KOPT-K1 (cell line): ENCODE results near the gene CCDC90B.
"Not testable (repeated sequence)": the region's sequence is repeated elsewhere in the genome, so short reads cannot be mapped to it uniquely, and the experiment has no call there.

ENCODE experiments used
- H3K27ac ChIP-seq: fragments of 200-600 bp; sonication (generic); 2 replicates; pipeline ENCODE4 v1.5.1; 2016; ENCODE audit warnings: antibody characterized with exemption, mild to moderate bottlenecking, low read depth, low read length; ENCODE audit not compliant: poor library complexity, severe bottlenecking
- H3K36me3 ChIP-seq: fragments of 200-600 bp; sonication (generic); 2 replicates; pipeline ENCODE4 v1.5.1; 2017; ENCODE audit warnings: antibody characterized with exemption, mild to moderate bottlenecking, low read length, moderate library complexity; ENCODE audit not compliant: insufficient read depth
- H3K9me3 ChIP-seq: fragments of 200-600 bp; sonication (generic); 2 replicates; pipeline ENCODE4 v1.5.1; 2017; ENCODE audit warnings: antibody characterized with exemption, low read length, mild to moderate bottlenecking; ENCODE audit not compliant: insufficient read depth, poor library complexity, severe bottlenecking

Gene CCDC90B

GRCh38 chr11:83269080-83269479, 17.1 kb downstream of the CCDC90B start:
- H3K36me3 ChIP-seq = peaks cover 39% of the 10 kb centered on the region

GRCh38 chr11:83265331-83265730, 20.8 kb downstream of the CCDC90B start:
- H3K36me3 ChIP-seq = peaks cover 40% of the 10 kb centered on the region
- no peak overlapping the region for H3K27ac ChIP-seq
- H3K9me3 ChIP-seq = no peaks in the 10 kb centered on the region

More at GRCh38 chr11:83269080-83269479, 17.1 kb downstream of the CCDC90B start:
- H3K9me3 ChIP-seq, H3K27ac ChIP-seq: not testable (repeated sequence)

GRCh38 chr11:83259559-83259958, 26.6 kb downstream of the CCDC90B start:
- peaks cover 51% of the 10 kb centered on the region for H3K36me3 ChIP-seq
- no peaks in the 10 kb centered on the region for H3K9me3 ChIP-seq
- H3K27ac ChIP-seq = no peak overlapping the region

GRCh38 chr11:83257761-83258168, 28.4 kb downstream of the CCDC90B start:
- H3K27ac ChIP-seq = no peak overlapping the region
- peaks cover 40% of the 10 kb centered on the region for H3K36me3 ChIP-seq
- H3K9me3 ChIP-seq = no peaks in the 10 kb centered on the region

GRCh38 chr11:83256602-83257340, 29.4 kb downstream of the CCDC90B start:
- peaks cover 37% of the 10 kb centered on the region for H3K36me3 ChIP-seq
- H3K9me3 ChIP-seq = no peaks in the 10 kb centered on the region
- H3K27ac ChIP-seq = no peak overlapping the region

GRCh38 chr11:83255366-83255765, 30.8 kb downstream of the CCDC90B start:
- Histone ChIP-seq H3K36me3 (peaks cover 32% of the 10 kb centered on the region), H3K9me3 (no peaks in the 10 kb centered on the region), H3K27ac (no peak overlapping the region)

GRCh38 chr11:83252941-83253340, 33.2 kb downstream of the CCDC90B start:
- no peaks in the 10 kb centered on the region for H3K9me3 ChIP-seq
- no peak overlapping the region for H3K27ac ChIP-seq
- peaks cover 15% of the 10 kb centered on the region for H3K36me3 ChIP-seq

- H3K27ac ChIP-seq = no peak overlapping the region
Measured at GRCh38 chr11:83252266-83252665, 33.9 kb downstream of the CCDC90B start.

GRCh38 chr11:83249972-83250593, 36.1 kb downstream of the CCDC90B start:
- no peaks in the 10 kb centered on the region for H3K9me3 ChIP-seq
- H3K27ac ChIP-seq = no peak overlapping the region
- H3K36me3 ChIP-seq = no peaks in the 10 kb centered on the region

More at GRCh38 chr11:83252266-83252665, 33.9 kb downstream of the CCDC90B start:
- Histone ChIP-seq H3K9me3 (no peaks in the 10 kb centered on the region), H3K36me3 (peaks cover 8% of the 10 kb centered on the region)

GRCh38 chr11:83249445-83249844, 36.7 kb downstream of the CCDC90B start:
- H3K27ac ChIP-seq = no peak overlapping the region
- no peaks in the 10 kb centered on the region for H3K9me3 ChIP-seq

GRCh38 chr11:83241291-83241946, 44.7 kb downstream of the CCDC90B start:
- Histone ChIP-seq H3K36me3 (no peaks in the 10 kb centered on the region), H3K9me3 (no peaks in the 10 kb centered on the region), H3K27ac (no peak overlapping the region)

More at GRCh38 chr11:83249445-83249844, 36.7 kb downstream of the CCDC90B start:
- H3K36me3 ChIP-seq = no peaks in the 10 kb centered on the region

GRCh38 chr11:83238111-83238510, 48.1 kb downstream of the CCDC90B start:
- H3K27ac ChIP-seq = no peak overlapping the region
- H3K36me3 ChIP-seq = no peaks in the 10 kb centered on the region
- H3K9me3 ChIP-seq = no peaks in the 10 kb centered on the region

GRCh38 chr11:83235825-83236224, 50.3 kb downstream of the CCDC90B start:
- no peaks in the 10 kb centered on the region for H3K9me3 ChIP-seq
- H3K27ac ChIP-seq = no peak overlapping the region
- no peaks in the 10 kb centered on the region for H3K36me3 ChIP-seq

- Histone ChIP-seq H3K9me3 (no peaks in the 10 kb centered on the region), H3K27ac (no peak overlapping the region), H3K36me3 (no peaks in the 10 kb centered on the region)
Measured at GRCh38 chr11:83223457-83223856, 62.7 kb downstream of the CCDC90B start.

GRCh38 chr11:83222499-83222898, 63.7 kb downstream of the CCDC90B start:
- no peaks in the 10 kb centered on the region for H3K9me3 ChIP-seq

More at GRCh38 chr11:83222499-83222898, 63.7 kb downstream of the CCDC90B start:
- Histone ChIP-seq H3K36me3 (no peaks in the 10 kb centered on the region), H3K27ac (no peak overlapping the region)
